Measurements from ENCODE around the gene PCDHGB5. TPM values are rescaled to one million over a fixed set of nuclear protein-coding genes. Genes with fewer than 3 reads are reported as not detected.

The PCDHGB5 gene
- total RNA-seq, 1 donor from 2014 or later: 7.2 TPM

GRCh38 chr5:141420855-141421488 lies 23.2 kb downstream of the PCDHGB5 start, which contains the start of gene PCDHGA11:
Gene PCDHGA11, plus strand, starts transcription at chr5:141421051. Its CDS starts 177 bp downstream, at chr5:141421228.

GRCh38 chr5:141430332-141431113 lies 32.8 kb downstream of the PCDHGB5 start, which contains the start of gene PCDHGA12:
Gene PCDHGA12, plus strand, starts transcription at chr5:141430507. Its CDS starts 253 bp downstream, at chr5:141430760.

Other genes with a start within 250 kb of the PCDHGB5 start
- 0.14 TPM in 1 of 2 replicates, not detected in the other for gene PCDHB6, start 247.9 kb upstream of the PCDHGB5 start, total RNA-seq
- gene PCDHB7, start 225.3 kb upstream of the PCDHGB5 start, total RNA-seq: not detected in 2 replicates
- 0.07 TPM in 1 of 2 replicates, not detected in the other for gene PCDHB8, start 220.2 kb upstream of the PCDHGB5 start, total RNA-seq
- 0.07 and 0.14 TPM in 2 replicates for gene PCDHB16, start 215.6 kb upstream of the PCDHGB5 start, total RNA-seq
- gene PCDHB9, start 210.8 kb upstream of the PCDHGB5 start, total RNA-seq: 0.07 TPM in 1 of 2 replicates, not detected in the other
- gene PCDHB10, start 205.6 kb upstream of the PCDHGB5 start, total RNA-seq: 0.05 and 0.21 TPM in 2 replicates
- 0.09 TPM in 1 of 2 replicates, not detected in the other for gene PCDHB11, start 198.3 kb upstream of the PCDHGB5 start, total RNA-seq
- 0.05 and 0.07 TPM in 2 replicates for gene PCDHB12, start 189.2 kb upstream of the PCDHGB5 start, total RNA-seq
- gene PCDHB13, start 184.0 kb upstream of the PCDHGB5 start, total RNA-seq: 0.09 and 0.14 TPM in 2 replicates
- gene PCDHB14, start 174.6 kb upstream of the PCDHGB5 start, total RNA-seq: 0.21 and 0.65 TPM in 2 replicates
- 0.07 and 0.28 TPM in 2 replicates for gene PCDHB15, start 152.6 kb upstream of the PCDHGB5 start, total RNA-seq
- gene SLC25A2, start 93.9 kb upstream of the PCDHGB5 start, total RNA-seq: not detected in 2 replicates
- 28.8 and 30.0 TPM in 2 replicates for gene TAF7, start 77.2 kb upstream of the PCDHGB5 start, total RNA-seq
- 0.28 TPM in 1 of 2 replicates, not detected in the other for gene PCDHGA1, start 67.4 kb upstream of the PCDHGB5 start, total RNA-seq
- gene PCDHGA2, start 59.2 kb upstream of the PCDHGB5 start, total RNA-seq: 0.42 and 0.79 TPM in 2 replicates
- 0.14 and 0.21 TPM in 2 replicates for gene PCDHGA3, start 54.1 kb upstream of the PCDHGB5 start, total RNA-seq
- 0.07 TPM in 1 of 2 replicates, not detected in the other for gene PCDHGB1, start 47.8 kb upstream of the PCDHGB5 start, total RNA-seq
- 0.23 and 0.63 TPM in 2 replicates for gene PCDHGA4, start 42.9 kb upstream of the PCDHGB5 start, total RNA-seq
- 0.42 TPM in 1 of 2 replicates, not detected in the other for gene PCDHGB2, start 38.0 kb upstream of the PCDHGB5 start, total RNA-seq
- 0.05 and 0.07 TPM in 2 replicates for gene PCDHGA5, start 33.8 kb upstream of the PCDHGB5 start, total RNA-seq
- gene PCDHGB3, start 27.7 kb upstream of the PCDHGB5 start, total RNA-seq: 0.35 and 0.46 TPM in 2 replicates
- gene PCDHGA6, start 24.1 kb upstream of the PCDHGB5 start, total RNA-seq: 0.37 and 0.63 TPM in 2 replicates
- gene PCDHGA7, start 15.2 kb upstream of the PCDHGB5 start, total RNA-seq: 0.92 and 1.2 TPM in 2 replicates
- 2.2 and 3.0 TPM in 2 replicates for gene PCDHGB4, start 10.2 kb upstream of the PCDHGB5 start, total RNA-seq
- gene PCDHGA8, start 5.3 kb upstream of the PCDHGB5 start, total RNA-seq: 0.35 and 0.51 TPM in 2 replicates
- 1.2 and 1.8 TPM in 2 replicates for gene PCDHGA9, start 4.8 kb downstream of the PCDHGB5 start, total RNA-seq
- gene PCDHGB6, start 10.1 kb downstream of the PCDHGB5 start, total RNA-seq: 1.1 and 1.5 TPM in 2 replicates
- 4.7 and 6.2 TPM in 2 replicates for gene PCDHGA10, start 15.0 kb downstream of the PCDHGB5 start, total RNA-seq
- 3.2 and 4.1 TPM in 2 replicates for gene PCDHGB7, start 19.7 kb downstream of the PCDHGB5 start, total RNA-seq
- gene PCDHGA11, start 23.1 kb downstream of the PCDHGB5 start, total RNA-seq: 3.3 and 5.2 TPM in 2 replicates
- 4.7 and 5.6 TPM in 2 replicates for gene PCDHGA12, start 32.6 kb downstream of the PCDHGB5 start, total RNA-seq
- 21.0 and 27.2 TPM in 2 replicates for gene PCDHGC3, start 78.0 kb downstream of the PCDHGB5 start, total RNA-seq
- gene PCDHGC4, start 87.1 kb downstream of the PCDHGB5 start, total RNA-seq: 0.05 and 0.21 TPM in 2 replicates
- gene PCDHGC5, start 91.1 kb downstream of the PCDHGB5 start, total RNA-seq: 0.79 and 1.1 TPM in 2 replicates
- gene DIAPH1, start 221.1 kb downstream of the PCDHGB5 start, total RNA-seq: 91.6 and 106 TPM in 2 replicates
- gene HDAC3, start 238.9 kb downstream of the PCDHGB5 start, total RNA-seq: 66.1 and 66.9 TPM in 2 replicates
- gene RELL2, start 239.1 kb downstream of the PCDHGB5 start, total RNA-seq: 9.4 and 12.3 TPM in 2 replicates

Data from airway epithelial cell (primary cell).